Measurements from ENCODE around the gene OBSCN. TPM values are rescaled to one million over a fixed set of nuclear protein-coding genes. Genes with fewer than 3 reads are reported as not detected.

Gene OBSCN
- total and polyA plus RNA-seq, 4 donors: 0.54 to 5.6 (median 2.7) TPM

- H3K27ac ChIP-seq (ENCODE audit: low read depth in 1 of 2, low read length in 2 of 2): no peak overlapping the region
- no peak overlapping the region for H3K4me3 ChIP-seq (ENCODE audit: low read depth in 1 of 3, low read length in 3 of 3)
- no peaks in the 10 kb centered on the region for H3K36me3 ChIP-seq (ENCODE audit: control insufficient read depth in 4 of 4, insufficient read depth in 3 of 4, low read depth in 1 of 4, low read length in 3 of 4)
- no peak for DNase-seq (ENCODE audit: low spot score)
- H3K9me3 ChIP-seq (ENCODE audit: control insufficient read depth in 4 of 4, low read length in 3 of 4): no peaks in the 10 kb centered on the region
- no peaks in the 10 kb centered on the region for H3K27me3 ChIP-seq (ENCODE audit: control insufficient read depth in 4 of 4, insufficient read depth in 4 of 4, low read length in 3 of 4)
- 94% methylated on average over 26 of the region's 26 CpGs for WGBS
- H3K9ac ChIP-seq (ENCODE audit: low read depth in 1 of 2, low read length in 2 of 2): no peak overlapping the region
- no peak for TF ChIP-seq RXRA (IDR thresholded peaks at IDR 0.05)
- TF ChIP-seq FOXA1 (IDR thresholded peaks at IDR 0.05): no peak
- no peak for TF ChIP-seq TAF1 (conservative IDR thresholded peaks at IDR 0.05)
- TF ChIP-seq EGR1 (IDR thresholded peaks at IDR 0.05; ENCODE audit: low read depth in 2 of 2): no peak
- no peak for TF ChIP-seq HNF4G (IDR thresholded peaks at IDR 0.05)
- TF ChIP-seq SP1 (IDR thresholded peaks at IDR 0.05): no peak
- TF ChIP-seq REST (IDR thresholded peaks at IDR 0.05): no peak
- no peak for TF ChIP-seq FOXA2 (IDR thresholded peaks at IDR 0.05)
- no peak for TF ChIP-seq CTCF (IDR thresholded peaks at IDR 0.05; ENCODE audit: low read depth, low read length, missing input control)
- TF ChIP-seq HNF4A (conservative IDR thresholded peaks at IDR 0.05): no peak
- TF ChIP-seq JUND (IDR thresholded peaks at IDR 0.05): no peak
- no peak for TF ChIP-seq ATF3 (IDR thresholded peaks at IDR 0.05)
- H3K4me1 ChIP-seq (ENCODE audit: control insufficient read depth in 4 of 4, insufficient read depth in 4 of 4, low read length in 3 of 4): no peaks in the 10 kb centered on the region
Measured at GRCh38 chr1:228285661-228286504, 78.0 kb downstream of the OBSCN start.

- no peak for DNase-seq (ENCODE audit: low spot score)
- no peak overlapping the region for H3K27ac ChIP-seq (ENCODE audit: low read depth in 1 of 2, low read length in 2 of 2)
- 91% methylated on average over 28 of the region's 28 CpGs for WGBS
- TF ChIP-seq HNF4G (IDR thresholded peaks at IDR 0.05) (no peak), YY1 (IDR thresholded peaks at IDR 0.05) (no peak), REST (IDR thresholded peaks at IDR 0.05) (no peak), ZBTB33 (IDR thresholded peaks at IDR 0.05) (no peak), RAD21 (IDR thresholded peaks at IDR 0.05) (no peak)
- no peak overlapping the region for H3K4me3 ChIP-seq (ENCODE audit: low read depth in 1 of 3, low read length in 3 of 3)
- no peaks in the 10 kb centered on the region for H3K36me3 ChIP-seq (ENCODE audit: control insufficient read depth in 4 of 4, insufficient read depth in 3 of 4, low read depth in 1 of 4, low read length in 3 of 4)
- H3K9me3 ChIP-seq (ENCODE audit: control insufficient read depth in 4 of 4, low read length in 3 of 4): no peaks in the 10 kb centered on the region
- H3K9ac ChIP-seq (ENCODE audit: low read depth in 1 of 2, low read length in 2 of 2): no peak overlapping the region
- H3K4me1 ChIP-seq (ENCODE audit: control insufficient read depth in 4 of 4, insufficient read depth in 4 of 4, low read length in 3 of 4): no peaks in the 10 kb centered on the region
- H3K27me3 ChIP-seq (ENCODE audit: control insufficient read depth in 4 of 4, insufficient read depth in 4 of 4, low read length in 3 of 4): no peaks in the 10 kb centered on the region
Measured at GRCh38 chr1:228286505-228287417, 78.9 kb downstream of the OBSCN start.
